ENCODE data around the gene SOX6. TPM values are rescaled to one million over a fixed set of nuclear protein-coding genes. Genes with fewer than 3 reads are reported as not detected.

SOX6 gene
- total RNA-seq, 6 experiments from 2014 or later, result 3.3 to 16.1 (median 7.8) TPM

GRCh38 chr11:16099343-16099900, 256.9 kb downstream of the SOX6 start:
- Histone ChIP-seq H3K9me3 (no peaks in the 10 kb centered on the region), H3K4me3 (no peak overlapping the region), H3K36me3 (no peaks in the 10 kb centered on the region), H3K27me3 (no peaks in the 10 kb centered on the region), H3K27ac (no peak overlapping the region), H3K4me1 (peaks cover 0 to 8% (median 0%) of the 10 kb centered on the region in 4 donors)
- 76% methylated on average over 2 of the region's 2 CpGs for WGBS (ENCODE audit: insufficient coverage, low coverage, low lambda C conversion rate, missing lambda C conversion rate)
- intact Hi-C loops (cut with DNase I), result no loop called here
- TF ChIP-seq POLR2A (IDR thresholded peaks at IDR 0.05) (no peak), CTCF (IDR thresholded peaks at IDR 0.05) (no peak)
- ATAC-seq, result no peak
- DNase-seq, result no peak

GRCh38 chr11:16098526-16099205, 257.7 kb downstream of the SOX6 start:
- DNase-seq, result no peak
- H3K36me3 ChIP-seq, result no peaks in the 10 kb centered on the region
- peaks cover 0 to 8% (median 2%) of the 10 kb centered on the region in 4 donors for H3K4me1 ChIP-seq
- no peak overlapping the region for H3K27ac ChIP-seq
- H3K4me3 ChIP-seq, result no peak overlapping the region
- TF ChIP-seq POLR2A (IDR thresholded peaks at IDR 0.05), result no peak
- no peaks in the 10 kb centered on the region for H3K9me3 ChIP-seq
- ATAC-seq, result peak in 3 of 4 donors; percentile 9 to 57 (median 22)
- H3K27me3 ChIP-seq, result no peaks in the 10 kb centered on the region
- WGBS (ENCODE audit: insufficient coverage, low coverage, low lambda C conversion rate, missing lambda C conversion rate), result 61% methylated on average over 3 of the region's 3 CpGs
- intact Hi-C loops (cut with DNase I), result no loop called here

- H3K4me3 ChIP-seq, result no peak overlapping the region
- DNase-seq (no peak), ATAC-seq (no peak)
- no peaks in the 10 kb centered on the region for H3K27me3 ChIP-seq
- TF ChIP-seq CTCF (IDR thresholded peaks at IDR 0.05) (no peak), POLR2A (IDR thresholded peaks at IDR 0.05) (no peak)
- H3K27ac ChIP-seq, result no peak overlapping the region
- intact Hi-C loops (cut with DNase I), result no loop called here
- H3K36me3 ChIP-seq, result no peaks in the 10 kb centered on the region
- H3K4me1 ChIP-seq, result peaks cover 0 to 16% (median 7%) of the 10 kb centered on the region in 4 donors
- WGBS (ENCODE audit: insufficient coverage, low coverage, low lambda C conversion rate, missing lambda C conversion rate), result 79% methylated on average over 2 of the region's 2 CpGs
- no peaks in the 10 kb centered on the region for H3K9me3 ChIP-seq
Measured at GRCh38 chr11:16097543-16097942, 258.8 kb downstream of the SOX6 start.

GRCh38 chr11:16096336-16096735, 260.0 kb downstream of the SOX6 start:
- ATAC-seq (no peak), DNase-seq (no peak)
- no peaks in the 10 kb centered on the region for H3K9me3 ChIP-seq
- no peak overlapping the region for H3K4me3 ChIP-seq
- TF ChIP-seq CTCF (IDR thresholded peaks at IDR 0.05), result no peak
- no peak for TF ChIP-seq POLR2A (IDR thresholded peaks at IDR 0.05)
- intact Hi-C loops (cut with DNase I), result no loop called here
- H3K27me3 ChIP-seq, result no peaks in the 10 kb centered on the region
- peaks cover 0 to 16% (median 7%) of the 10 kb centered on the region in 4 donors for H3K4me1 ChIP-seq
- H3K36me3 ChIP-seq, result no peaks in the 10 kb centered on the region
- no peak overlapping the region for H3K27ac ChIP-seq
- WGBS (ENCODE audit: insufficient coverage, low coverage, low lambda C conversion rate, missing lambda C conversion rate), result 69% methylated on average over 2 of the region's 2 CpGs

GRCh38 chr11:16095756-16096155, 260.6 kb downstream of the SOX6 start:
- Histone ChIP-seq H3K27ac (no peak overlapping the region), H3K36me3 (no peaks in the 10 kb centered on the region), H3K9me3 (no peaks in the 10 kb centered on the region), H3K4me1 (peaks cover 0 to 16% (median 7%) of the 10 kb centered on the region in 4 donors), H3K27me3 (no peaks in the 10 kb centered on the region), H3K4me3 (no peak overlapping the region)
- TF ChIP-seq CTCF (IDR thresholded peaks at IDR 0.05) (no peak), POLR2A (IDR thresholded peaks at IDR 0.05) (no peak)
- WGBS (ENCODE audit: insufficient coverage, low coverage, low lambda C conversion rate, missing lambda C conversion rate), result 44% methylated on average over 1 of the region's 1 CpG
- DNase-seq, result no peak
- no peak for ATAC-seq
- intact Hi-C loops (cut with DNase I), result no loop called here

Measured in right lobe of liver (tissue), 6 donors.